ENCODE data around the gene ZNF133.

DNA sequence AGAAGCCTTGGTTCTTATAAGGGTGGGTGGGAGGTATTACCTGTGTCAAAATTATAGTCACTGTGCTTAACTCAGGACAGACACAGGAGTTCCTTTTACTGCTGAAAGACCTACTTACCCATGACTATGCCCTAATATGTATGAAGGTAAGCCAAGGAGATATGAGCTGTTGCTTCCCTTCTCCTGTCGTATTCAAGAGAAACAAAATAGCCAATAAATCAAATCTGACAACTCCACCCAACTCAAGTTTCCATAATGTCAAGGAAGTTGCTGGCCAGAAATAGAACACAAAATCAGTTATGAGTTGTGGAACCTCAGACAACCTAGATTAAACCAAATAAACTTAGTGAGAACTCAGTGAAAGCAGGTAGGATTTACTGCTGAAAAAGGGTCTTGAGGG lies 25.1 kb downstream of the ZNF133 start:
- TF ChIP-seq CTCF (IDR thresholded peaks at IDR 0.05; ENCODE audit: low read depth, low read length): no peak
- TF ChIP-seq EZH2phosphoT487 (IDR thresholded peaks at IDR 0.05; ENCODE audit: low read depth): no peak
